ENCODE data around the gene CORO7.

CORO7 gene

GRCh38 chr16:4416200-4417032 lies at the start of gene CORO7:
Gene CORO7 (minus strand): TSS chr16:4416596. CDS start chr16:4416518, 78 bp downstream.
- DNase-seq = peak; percentile 99

GRCh38 chr16:4463522-4464163 lies 47.2 kb upstream of the CORO7 start:
- no peak for DNase-seq

GRCh38 chr16:4461250-4462085 lies 45.1 kb upstream of the CORO7 start:
- no peak for DNase-seq

- DNase-seq = no peak
Observed at GRCh38 chr16:4460936-4461249, 44.5 kb upstream of the CORO7 start.

- DNase-seq = no peak
Observed at GRCh38 chr16:4455951-4456350, 39.6 kb upstream of the CORO7 start.

- no peak for DNase-seq
Observed at GRCh38 chr16:4455081-4455480, 38.7 kb upstream of the CORO7 start.

GRCh38 chr16:4454623-4455022 lies 38.2 kb upstream of the CORO7 start:
- DNase-seq = no peak

GRCh38 chr16:4452674-4453073 lies 36.3 kb upstream of the CORO7 start:
- DNase-seq = no peak

GRCh38 chr16:4450931-4451519 lies 34.6 kb upstream of the CORO7 start:
- no peak for DNase-seq

- no peak for DNase-seq
Observed at GRCh38 chr16:4450430-4450829, 34.0 kb upstream of the CORO7 start.

- no peak for DNase-seq
Observed at GRCh38 chr16:4443986-4444385, 27.6 kb upstream of the CORO7 start.

- no peak for DNase-seq
Observed at GRCh38 chr16:4443271-4443670, 26.9 kb upstream of the CORO7 start.

- no peak for DNase-seq
Observed at GRCh38 chr16:4442371-4442770, 26.0 kb upstream of the CORO7 start.

- no peak for DNase-seq
Observed at GRCh38 chr16:4437366-4437765, 21.0 kb upstream of the CORO7 start.

GRCh38 chr16:4435337-4436067 lies 19.1 kb upstream of the CORO7 start:
- no peak for DNase-seq

- no peak for DNase-seq
Observed at GRCh38 chr16:4433914-4434787, 17.8 kb upstream of the CORO7 start.

GRCh38 chr16:4433228-4433627 lies 16.8 kb upstream of the CORO7 start:
- no peak for DNase-seq

- no peak for DNase-seq
Observed at GRCh38 chr16:4431023-4431422, 14.6 kb upstream of the CORO7 start.

GRCh38 chr16:4428500-4428899 lies 12.1 kb upstream of the CORO7 start:
- no peak for DNase-seq

GRCh38 chr16:4426722-4427372 lies 10.5 kb upstream of the CORO7 start:
- DNase-seq = no peak
